Rectal smooth muscle tissue (tissue), 1 donor: Measurements from ENCODE around the gene RAB15.

Experiments used
- H3K27ac ChIP-seq: one replicate; pipeline ENCODE4 v1.7.0; 2013; ENCODE audit warnings: low read depth, low read length, inconsistent platforms
- H3K27me3 ChIP-seq: one replicate; pipeline ENCODE4 v1.7.0; 2013; ENCODE audit warnings: low read length; ENCODE audit not compliant: control insufficient read depth, insufficient read depth
- H3K36me3 ChIP-seq: one replicate; pipeline ENCODE4 v1.7.0; 2013; ENCODE audit warnings: low read length; ENCODE audit not compliant: control insufficient read depth, insufficient read depth
- H3K4me1 ChIP-seq: one replicate; pipeline ENCODE4 v1.7.0; 2013; ENCODE audit warnings: low read length; ENCODE audit not compliant: control insufficient read depth, insufficient read depth
- H3K4me3 ChIP-seq: one replicate; pipeline ENCODE4 v1.7.0; 2013; ENCODE audit warnings: low read length
- H3K9ac ChIP-seq: one replicate; pipeline ENCODE4 v1.7.0; 2013; ENCODE audit warnings: low read length

RAB15 gene

DNA sequence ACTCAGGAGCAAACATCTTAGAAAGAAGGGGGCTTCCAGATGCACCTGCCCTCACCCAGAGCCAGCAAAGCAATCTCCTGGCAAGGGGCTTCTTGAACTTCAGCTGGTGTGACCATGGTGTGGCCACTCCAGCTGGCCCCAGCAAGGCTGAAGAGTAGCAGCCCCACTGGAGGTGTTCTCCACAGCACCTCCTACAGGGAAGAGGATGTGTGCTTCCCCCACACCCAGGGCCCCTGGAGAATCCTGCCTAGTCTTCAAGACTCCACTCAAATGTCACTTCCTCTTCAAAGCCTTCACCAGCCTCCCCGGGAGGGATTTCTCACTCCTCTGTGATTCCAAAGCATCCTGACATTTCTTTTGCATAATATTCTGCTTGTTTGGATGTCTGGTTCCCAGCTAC, 8.5 kb downstream of the RAB15 start:
- Histone ChIP-seq H3K36me3 (no peaks in the 10 kb centered on the region), H3K9ac (no peak overlapping the region), H3K4me1 (no peaks in the 10 kb centered on the region), H3K4me3 (no peak overlapping the region), H3K27me3 (no peaks in the 10 kb centered on the region), H3K27ac (no peak overlapping the region)

DNA sequence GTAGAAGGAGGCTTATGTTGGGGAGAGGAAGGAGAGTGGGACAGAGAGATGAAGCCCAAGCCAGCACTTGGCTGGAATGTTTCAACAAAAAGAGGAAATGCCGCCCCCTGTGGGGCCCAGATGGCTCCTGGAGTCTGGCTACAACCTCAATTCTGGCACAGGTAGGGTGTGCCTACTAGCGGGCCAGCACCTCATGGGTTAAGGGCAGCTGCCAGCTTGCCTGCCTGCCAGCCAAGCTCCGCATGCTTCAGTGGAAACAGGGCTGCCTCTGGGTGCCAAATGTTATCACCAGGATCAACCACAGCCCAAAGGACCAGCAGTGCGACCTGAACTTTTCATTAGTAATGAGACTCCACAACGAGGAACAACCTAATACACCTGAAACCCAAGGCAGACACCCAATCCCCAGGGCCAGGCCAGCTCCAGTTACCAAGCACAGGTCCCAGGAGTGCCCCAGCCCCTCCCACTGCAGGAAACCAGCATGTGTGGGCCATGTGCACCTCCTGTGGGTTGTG, 11.3 kb downstream of the RAB15 start:
- H3K27ac ChIP-seq, result no peak overlapping the region
- H3K4me1 ChIP-seq, result no peaks in the 10 kb centered on the region
- no peak overlapping the region for H3K9ac ChIP-seq
- no peaks in the 10 kb centered on the region for H3K36me3 ChIP-seq
- H3K4me3 ChIP-seq, result no peak overlapping the region
- no peaks in the 10 kb centered on the region for H3K27me3 ChIP-seq

DNA sequence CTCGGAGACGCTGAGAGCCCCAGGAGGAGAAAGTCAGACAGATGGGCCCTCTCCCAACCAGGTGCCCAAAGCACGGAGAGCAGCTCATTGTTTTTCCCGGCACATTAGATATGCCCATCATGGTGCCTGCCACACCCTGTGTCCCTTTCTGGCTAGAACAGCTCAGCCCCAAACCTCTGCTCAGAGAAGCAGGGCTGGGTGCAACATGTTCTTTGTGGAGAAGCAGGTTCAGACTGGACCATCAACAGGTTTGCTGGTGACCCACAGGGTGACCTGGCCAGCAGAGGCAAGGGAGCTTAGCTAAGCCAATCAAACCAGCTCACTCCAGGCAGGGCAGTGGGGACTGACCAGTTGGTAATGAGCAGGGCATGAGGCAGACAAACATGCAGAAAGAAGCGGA, 13.4 kb downstream of the RAB15 start:
- no peaks in the 10 kb centered on the region for H3K4me1 ChIP-seq
- no peak overlapping the region for H3K4me3 ChIP-seq
- no peak overlapping the region for H3K27ac ChIP-seq
- H3K27me3 ChIP-seq, result no peaks in the 10 kb centered on the region
- no peak overlapping the region for H3K9ac ChIP-seq
- no peaks in the 10 kb centered on the region for H3K36me3 ChIP-seq

- Histone ChIP-seq H3K27ac (no peak overlapping the region), H3K27me3 (no peaks in the 10 kb centered on the region)
Observed at GRCh38 chr14:64958201-64958600, 13.9 kb downstream of the RAB15 start.

GRCh38 chr14:64956697-64957406, 15.3 kb downstream of the RAB15 start:
- no peaks in the 10 kb centered on the region for H3K27me3 ChIP-seq
- H3K9ac ChIP-seq, result no peak overlapping the region
- no peaks in the 10 kb centered on the region for H3K4me1 ChIP-seq
- no peak overlapping the region for H3K27ac ChIP-seq
- H3K36me3 ChIP-seq, result no peaks in the 10 kb centered on the region
- no peak overlapping the region for H3K4me3 ChIP-seq

More at GRCh38 chr14:64958201-64958600, 13.9 kb downstream of the RAB15 start:
- Histone ChIP-seq H3K36me3 (no peaks in the 10 kb centered on the region), H3K4me1 (no peaks in the 10 kb centered on the region), H3K9ac (no peak overlapping the region), H3K4me3 (no peak overlapping the region)

DNA sequence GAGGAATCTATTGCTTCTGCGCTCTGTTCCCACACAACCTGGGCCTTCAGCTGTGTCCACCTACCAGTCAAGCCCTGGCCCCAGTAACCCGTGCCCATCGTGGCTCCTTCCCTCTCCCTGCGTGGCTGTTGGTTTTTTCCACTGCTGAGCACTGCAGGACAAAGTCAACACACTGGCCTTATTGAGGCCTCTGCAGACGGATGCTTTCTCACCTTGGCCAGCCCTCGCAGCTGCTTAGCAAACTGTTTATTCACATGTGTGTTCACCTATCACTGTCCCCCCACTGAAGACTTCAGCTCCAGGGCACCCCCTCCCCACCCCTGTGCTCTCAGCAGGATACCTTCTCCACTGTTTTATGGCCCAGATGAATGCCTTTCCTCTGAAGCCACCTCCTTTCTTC, 16.8 kb downstream of the RAB15 start:
- Histone ChIP-seq H3K27ac (no peak overlapping the region), H3K9ac (no peak overlapping the region), H3K4me1 (no peaks in the 10 kb centered on the region), H3K27me3 (no peaks in the 10 kb centered on the region), H3K4me3 (no peak overlapping the region), H3K36me3 (no peaks in the 10 kb centered on the region)

GRCh38 chr14:64954491-64955240, 17.5 kb downstream of the RAB15 start:
- Histone ChIP-seq H3K27me3 (no peaks in the 10 kb centered on the region), H3K4me3 (no peak overlapping the region), H3K27ac (no peak overlapping the region), H3K9ac (no peak overlapping the region), H3K4me1 (no peaks in the 10 kb centered on the region), H3K36me3 (no peaks in the 10 kb centered on the region)

- Histone ChIP-seq H3K36me3 (no peaks in the 10 kb centered on the region), H3K27ac (no peak overlapping the region), H3K4me1 (no peaks in the 10 kb centered on the region), H3K4me3 (no peak overlapping the region), H3K27me3 (no peaks in the 10 kb centered on the region), H3K9ac (no peak overlapping the region)
Observed at GRCh38 chr14:64953661-64954060, 18.5 kb downstream of the RAB15 start.

- no peak overlapping the region for H3K27ac ChIP-seq
- H3K9ac ChIP-seq, result no peak overlapping the region
- H3K36me3 ChIP-seq, result no peaks in the 10 kb centered on the region
Observed at GRCh38 chr14:64953310-64953654, 18.9 kb downstream of the RAB15 start.

GRCh38 chr14:64952598-64953309, 19.4 kb downstream of the RAB15 start:
- Histone ChIP-seq H3K9ac (no peak overlapping the region), H3K27me3 (no peaks in the 10 kb centered on the region), H3K27ac (no peak overlapping the region), H3K36me3 (no peaks in the 10 kb centered on the region), H3K4me1 (no peaks in the 10 kb centered on the region), H3K4me3 (no peak overlapping the region)

More at GRCh38 chr14:64953310-64953654, 18.9 kb downstream of the RAB15 start:
- H3K4me1 ChIP-seq, result no peaks in the 10 kb centered on the region
- H3K4me3 ChIP-seq, result no peak overlapping the region
- no peaks in the 10 kb centered on the region for H3K27me3 ChIP-seq

GRCh38 chr14:64951724-64952123, 20.4 kb downstream of the RAB15 start:
- no peak overlapping the region for H3K4me3 ChIP-seq
- no peak overlapping the region for H3K27ac ChIP-seq
- H3K36me3 ChIP-seq, result no peaks in the 10 kb centered on the region
- no peaks in the 10 kb centered on the region for H3K4me1 ChIP-seq
- no peak overlapping the region for H3K9ac ChIP-seq
- H3K27me3 ChIP-seq, result no peaks in the 10 kb centered on the region

- H3K36me3 ChIP-seq, result no peaks in the 10 kb centered on the region
- no peak overlapping the region for H3K27ac ChIP-seq
- H3K9ac ChIP-seq, result no peak overlapping the region
- H3K27me3 ChIP-seq, result no peaks in the 10 kb centered on the region
- no peak overlapping the region for H3K4me3 ChIP-seq
- H3K4me1 ChIP-seq, result no peaks in the 10 kb centered on the region
Observed at GRCh38 chr14:64951291-64951690, 20.8 kb downstream of the RAB15 start.
